ENCODE results near the gene CYLD. TPM values are rescaled to one million over a fixed set of nuclear protein-coding genes. Genes with fewer than 3 reads are reported as not detected.

The CYLD gene
- 10.4 and 13.8 TPM in 2 replicates for total RNA-seq (2014; rRNA removed; shearing (Covaris generic))

DNA sequence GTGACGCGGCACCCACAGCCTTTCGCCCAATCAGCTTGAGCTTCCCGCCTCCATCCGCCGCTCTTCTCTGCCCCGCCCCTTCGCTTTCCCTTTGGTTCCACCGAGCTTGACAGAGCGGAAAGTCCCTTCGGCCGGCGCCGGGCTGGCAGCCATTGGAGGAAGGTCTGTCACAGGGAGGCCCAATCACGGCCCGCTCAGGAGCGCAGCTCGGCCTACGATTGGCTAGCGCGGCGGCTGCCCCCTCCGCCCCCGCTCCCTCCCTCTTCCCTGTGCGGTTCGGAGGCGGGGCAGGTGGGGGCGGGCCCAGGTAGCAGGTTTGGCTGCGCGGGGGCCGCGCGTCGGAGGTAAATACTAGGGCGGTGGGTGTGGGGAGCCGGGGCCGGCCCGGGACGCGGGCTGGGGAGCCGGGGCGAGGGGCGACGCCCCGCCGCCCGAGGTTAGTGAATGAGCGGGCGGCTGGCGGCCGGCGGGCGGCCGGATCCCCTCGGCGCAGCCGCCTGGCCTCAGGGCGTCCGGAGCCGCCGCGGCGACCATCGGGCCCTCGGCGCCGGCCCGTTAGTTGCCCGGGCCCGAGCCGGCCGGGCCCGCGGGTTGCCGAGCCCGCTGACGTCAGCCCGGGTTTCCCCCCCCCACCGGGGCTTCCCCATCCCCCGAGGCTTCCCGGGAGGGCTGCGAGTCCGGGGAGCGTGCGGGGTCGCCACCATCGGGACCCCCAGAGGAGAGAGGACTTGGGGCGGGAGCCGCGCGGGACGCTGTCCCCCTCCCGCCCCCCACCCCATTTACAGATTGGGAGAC, at the start of gene CYLD:
Gene CYLD (plus strand): TSS at position 306 of the 795 bp plus-strand sequence. CDS start 7,613 bp downstream, outside the sequence.

DNA sequence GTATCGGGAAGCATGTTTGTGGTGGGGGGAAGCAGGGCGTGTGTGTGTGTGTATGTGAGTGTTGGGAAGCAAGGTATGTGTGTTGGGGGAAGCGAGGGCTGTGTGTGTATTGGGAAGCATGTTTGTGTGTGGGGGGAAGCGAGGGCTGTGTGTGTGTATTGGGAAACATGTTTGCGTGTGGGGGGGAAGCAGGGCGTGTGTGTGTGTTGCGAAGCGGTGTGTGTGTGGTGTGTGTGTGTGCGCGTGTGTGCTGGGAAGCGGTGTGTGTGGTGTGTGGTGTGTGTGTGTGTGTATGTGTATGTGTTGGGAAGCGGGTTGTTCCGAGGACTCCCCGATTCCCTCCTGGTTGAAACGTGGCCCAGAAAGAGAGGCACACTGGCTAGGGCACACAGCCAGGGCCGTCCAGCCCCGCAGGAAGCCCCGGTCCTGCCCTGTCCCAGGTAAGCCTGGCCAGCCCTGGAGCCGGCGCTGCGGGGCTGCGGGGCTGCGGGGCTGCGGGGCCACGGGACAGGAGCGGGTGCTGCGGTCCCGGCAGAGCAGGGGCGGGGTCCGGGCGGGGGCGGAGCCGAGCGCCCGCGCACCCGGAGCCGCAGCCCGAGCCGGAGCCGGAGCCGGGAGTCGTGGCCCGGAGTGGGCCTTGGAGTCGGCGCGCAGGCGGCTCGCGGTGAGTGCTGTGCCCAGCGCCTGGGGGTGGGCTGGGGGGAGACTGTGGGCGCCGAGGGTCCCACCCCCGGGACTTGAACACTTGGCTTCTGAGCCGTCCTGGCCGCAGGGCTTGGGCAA, 48.7 kb upstream of the CYLD start, which contains the start of gene NOD2:
Gene NOD2 (plus strand): TSS at position 608 of the 783 bp plus-strand sequence. CDS start 5,890 bp downstream, outside the sequence.

Small RNA genes within 50 kb of the gene (small RNA-seq; reads per million reads assigned to genes)
- gene MIR3181, result not detected

Other genes starting within 250 kb of the CYLD start
- 0.08 TPM in 2 replicates for gene NKD1, start 193.7 kb upstream of the CYLD start, total RNA-seq (2014; rRNA removed; shearing (Covaris generic))
- gene SNX20, start 60.8 kb upstream of the CYLD start, total RNA-seq (2014; rRNA removed; shearing (Covaris generic)), result not detected in 2 replicates
- 0.15 and 0.21 TPM in 2 replicates for gene NOD2, start 48.5 kb upstream of the CYLD start, total RNA-seq (2014; rRNA removed; shearing (Covaris generic))